ENCODE results near the gene OAF. TPM values are rescaled to one million over a fixed set of nuclear protein-coding genes. Genes with fewer than 3 reads are reported as not detected.

Gene OAF
- total and polyA plus RNA-seq, 7 donors = 23.5 to 94.3 (median 44.3) TPM

GRCh38 chr11:120180551-120181232, 30.1 kb upstream of the OAF start:
- H3K27me3 ChIP-seq = no peaks in the 10 kb centered on the region
- DNase-seq = peak; percentile 71
- no peaks in the 10 kb centered on the region for H3K9me3 ChIP-seq
- peak overlapping the region in 3 of 4 donors; percentile 2 to 56 (median 48) for H3K27ac ChIP-seq
- intact Hi-C loops (cut with DNase I) = no loop called here
- H3K36me3 ChIP-seq = no peaks in the 10 kb centered on the region
- TF ChIP-seq POLR2AphosphoS5 (IDR thresholded peaks at IDR 0.05) (no peak), EP300 (IDR thresholded peaks at IDR 0.05) (no peak), CTCF (IDR thresholded peaks at IDR 0.05) (no peak), POLR2A (IDR thresholded peaks at IDR 0.05) (no peak)
- 66 to 75% methylated on average over 11 of the region's 11 CpGs for WGBS, 2 donors
- H3K4me1 ChIP-seq = peaks cover 0 to 29% (median 11%) of the 10 kb centered on the region in 4 donors
- no peak overlapping the region for H3K4me3 ChIP-seq

- no peak for DNase-seq
- WGBS, 2 donors = 91 to 95% methylated on average over 10 of the region's 10 CpGs
- TF ChIP-seq EP300 (IDR thresholded peaks at IDR 0.05) = no peak
- no peak for TF ChIP-seq POLR2AphosphoS5 (IDR thresholded peaks at IDR 0.05)
- TF ChIP-seq POLR2A (IDR thresholded peaks at IDR 0.05) = no peak
- no peak for TF ChIP-seq CTCF (IDR thresholded peaks at IDR 0.05)
- Histone ChIP-seq H3K27ac (peak overlapping the region in 3 of 4 donors; percentile 3 to 48 (median 7)), H3K4me1 (peaks cover 0 to 37% (median 15%) of the 10 kb centered on the region in 4 donors), H3K36me3 (no peaks in the 10 kb centered on the region), H3K4me3 (no peak overlapping the region), H3K27me3 (no peaks in the 10 kb centered on the region), H3K9me3 (no peaks in the 10 kb centered on the region)
- intact Hi-C loops (cut with DNase I) = no loop called here
These were observed 29.4 kb upstream of the OAF start for GRCh38 chr11:120181376-120181975.

GRCh38 chr11:120182372-120182771, 28.5 kb upstream of the OAF start:
- intact Hi-C loops (cut with DNase I) = no loop called here
- no peak overlapping the region for H3K4me3 ChIP-seq
- peak; percentile 28 for DNase-seq
- WGBS, 2 donors = 42 to 63% methylated on average over 7 of the region's 7 CpGs
- peaks cover 0 to 46% (median 23%) of the 10 kb centered on the region in 4 donors for H3K4me1 ChIP-seq
- H3K36me3 ChIP-seq = no peaks in the 10 kb centered on the region
- H3K27me3 ChIP-seq = no peaks in the 10 kb centered on the region
- TF ChIP-seq EP300 (IDR thresholded peaks at IDR 0.05) (no peak), CTCF (IDR thresholded peaks at IDR 0.05) (no peak), POLR2A (IDR thresholded peaks at IDR 0.05) (no peak), POLR2AphosphoS5 (IDR thresholded peaks at IDR 0.05) (no peak)
- H3K9me3 ChIP-seq = no peaks in the 10 kb centered on the region
- H3K27ac ChIP-seq = peak overlapping the region in 2 of 4 donors; percentile 75 to 77

GRCh38 chr11:120182790-120183491, 27.9 kb upstream of the OAF start:
- WGBS, 2 donors = 62 to 75% methylated on average over 5 of the region's 5 CpGs
- peaks cover 0 to 50% (median 27%) of the 10 kb centered on the region in 4 donors for H3K4me1 ChIP-seq
- peak overlapping the region; percentile 73 to 77 (median 75) for H3K27ac ChIP-seq

More at GRCh38 chr11:120182790-120183491, 27.9 kb upstream of the OAF start:
- H3K36me3 ChIP-seq = no peaks in the 10 kb centered on the region
- H3K4me3 ChIP-seq = no peak overlapping the region
- intact Hi-C loops (cut with DNase I) = no loop called here
- DNase-seq = peak; percentile 66
- no peaks in the 10 kb centered on the region for H3K9me3 ChIP-seq
- no peaks in the 10 kb centered on the region for H3K27me3 ChIP-seq
- TF ChIP-seq POLR2AphosphoS5 (IDR thresholded peaks at IDR 0.05) (no peak), CTCF (IDR thresholded peaks at IDR 0.05) (peak in 1 of 4 experiments; percentile 17)

All from sigmoid colon (tissue), 7 donors.